Right lobe of liver (tissue), 4 donors: ENCODE results near the gene OR2AE1.

Experiments
- POLR2A ChIP-seq: fragments of 450-650 bp; IDR thresholded peaks from one replicate; pipeline ENCODE4 v1.6.1; 2017; ENCODE audit warnings: antibody characterized with exemption, mild to moderate bottlenecking
- TF ChIP-seq, protein P1 (sequence below), 4 donors: fragments of 200-600 bp in 3 of 4; fragments of 450-650 bp in 1 of 4; IDR thresholded peaks; one replicate each; pipeline versions ENCODE4 v1.5.1 to v1.8.0; 2016 to 2022; ENCODE audit warnings: antibody characterized with exemption in 4 of 4, mild to moderate bottlenecking in 2 of 4
- donor health status: DM: no; HTN: no; CAD: no.
- donor health status: DM: no; HTN: no; CAD: no.
- donor health status: DM: no; HTN: yes; CAD: no.

- TF ChIP-seq POLR2A: no peak
- TF ChIP-seq, protein P1, sequence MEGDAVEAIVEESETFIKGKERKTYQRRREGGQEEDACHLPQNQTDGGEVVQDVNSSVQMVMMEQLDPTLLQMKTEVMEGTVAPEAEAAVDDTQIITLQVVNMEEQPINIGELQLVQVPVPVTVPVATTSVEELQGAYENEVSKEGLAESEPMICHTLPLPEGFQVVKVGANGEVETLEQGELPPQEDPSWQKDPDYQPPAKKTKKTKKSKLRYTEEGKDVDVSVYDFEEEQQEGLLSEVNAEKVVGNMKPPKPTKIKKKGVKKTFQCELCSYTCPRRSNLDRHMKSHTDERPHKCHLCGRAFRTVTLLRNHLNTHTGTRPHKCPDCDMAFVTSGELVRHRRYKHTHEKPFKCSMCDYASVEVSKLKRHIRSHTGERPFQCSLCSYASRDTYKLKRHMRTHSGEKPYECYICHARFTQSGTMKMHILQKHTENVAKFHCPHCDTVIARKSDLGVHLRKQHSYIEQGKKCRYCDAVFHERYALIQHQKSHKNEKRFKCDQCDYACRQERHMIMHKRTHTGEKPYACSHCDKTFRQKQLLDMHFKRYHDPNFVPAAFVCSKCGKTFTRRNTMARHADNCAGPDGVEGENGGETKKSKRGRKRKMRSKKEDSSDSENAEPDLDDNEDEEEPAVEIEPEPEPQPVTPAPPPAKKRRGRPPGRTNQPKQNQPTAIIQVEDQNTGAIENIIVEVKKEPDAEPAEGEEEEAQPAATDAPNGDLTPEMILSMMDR (IDR thresholded peaks at IDR 0.05): no peak
These were observed 22.0 kb upstream of the OR2AE1 start for GRCh38 chr7:99898836-99899235.
